Activated effector memory CD4-positive, alpha-beta T cell treated with anti-CD3 and anti-CD28 coated beads, Interleukin-2, amount 50 U/mL, for 16 hours (primary cell): ENCODE data around the gene LGMN.

Source experiments
- DNase-seq: peaks from one replicate; pipeline ENCODE4 v3.0.0-alpha.2; 2020

The LGMN gene

GRCh38 chr14:92692822-92693226 lies 55.6 kb downstream of the LGMN start:
- peak; percentile 64 for DNase-seq

GRCh38 chr14:92690171-92691011 lies 58.0 kb downstream of the LGMN start:
- peak; percentile 62 for DNase-seq

GRCh38 chr14:92688434-92689375 lies 59.7 kb downstream of the LGMN start:
- DNase-seq = peak; percentile 63

GRCh38 chr14:92687681-92688433 lies 60.6 kb downstream of the LGMN start:
- peak; percentile 60 for DNase-seq

GRCh38 chr14:92686900-92687427 lies 61.5 kb downstream of the LGMN start:
- DNase-seq = peak; percentile 87

GRCh38 chr14:92686411-92686899 lies 62.0 kb downstream of the LGMN start:
- DNase-seq = no peak

GRCh38 chr14:92685784-92686355 lies 62.6 kb downstream of the LGMN start:
- peak; percentile 58 for DNase-seq

- peak; percentile 62 for DNase-seq
Observed at GRCh38 chr14:92684801-92685560, 63.4 kb downstream of the LGMN start.

- DNase-seq = no peak
Observed at GRCh38 chr14:92683041-92683440, 65.4 kb downstream of the LGMN start.

- DNase-seq = peak; percentile 89
Observed at GRCh38 chr14:92680781-92681650, 67.4 kb downstream of the LGMN start.

- peak; percentile 31 for DNase-seq
Observed at GRCh38 chr14:92680330-92680729, 68.1 kb downstream of the LGMN start.

GRCh38 chr14:92679246-92679645 lies 69.2 kb downstream of the LGMN start:
- DNase-seq = peak; percentile 60

- no peak for DNase-seq
Observed at GRCh38 chr14:92678766-92679165, 69.7 kb downstream of the LGMN start.

GRCh38 chr14:92677955-92678354 lies 70.5 kb downstream of the LGMN start:
- DNase-seq = peak; percentile 38

GRCh38 chr14:92677087-92677668 lies 71.2 kb downstream of the LGMN start:
- peak; percentile 74 for DNase-seq

- DNase-seq = peak; percentile 64
Observed at GRCh38 chr14:92676403-92677086, 71.9 kb downstream of the LGMN start.

- DNase-seq = no peak
Observed at GRCh38 chr14:92675976-92676375, 72.5 kb downstream of the LGMN start.

- DNase-seq = no peak
Observed at GRCh38 chr14:92675421-92675820, 73.0 kb downstream of the LGMN start.

- DNase-seq = no peak
Observed at GRCh38 chr14:92673601-92674150, 74.8 kb downstream of the LGMN start.
